Brain microvascular endothelial cell (primary cell): ENCODE measurements around the gene RYR3.
A peak's percentile ranks its signal among the peaks of the same experiment; 100 is the strongest.

ENCODE experiments used
- DNase-seq: peaks from one replicate; pipeline ENCODE4 v3.0.0-alpha.2; 2020
- H3K27ac ChIP-seq: fragments of 250-450 bp; sonication (Bioruptor Pico); 2 replicates; pipeline ENCODE4 v1.5.1; 2020; ENCODE audit warnings: mild to moderate bottlenecking, moderate library complexity
- H3K27me3 ChIP-seq: fragments of 250-450 bp; sonication (Bioruptor Pico); replicated peaks from 2 replicates; pipeline ENCODE4 v1.5.1; 2020; ENCODE audit warnings: mild to moderate bottlenecking
- H3K36me3 ChIP-seq: fragments of 250-450 bp; sonication (Bioruptor Pico); replicated peaks from 2 replicates; pipeline ENCODE4 v1.5.1; 2020; ENCODE audit warnings: mild to moderate bottlenecking
- H3K4me3 ChIP-seq: 2 replicates; pipeline ENCODE4 v1.5.1; 2011; ENCODE audit warnings: low read depth, mild to moderate bottlenecking, control low read depth, low read length, moderate library complexity
- in situ Hi-C: cut with HindIII; loops from 2 replicates; pipeline ENCODE4 v1.10.0; 2017; ENCODE audit warnings: low sequenced_read_pairs, low pct_ligation_motif_present
- TF ChIP-seq, protein P1 (sequence below): IDR thresholded peaks from 2 replicates; pipeline ENCODE4 v1.5.1; 2011; ENCODE audit warnings: low read depth, mild to moderate bottlenecking, moderate library complexity, low read length, control low read depth, inconsistent platforms; ENCODE audit errors: missing control alignments

RYR3 gene

DNA sequence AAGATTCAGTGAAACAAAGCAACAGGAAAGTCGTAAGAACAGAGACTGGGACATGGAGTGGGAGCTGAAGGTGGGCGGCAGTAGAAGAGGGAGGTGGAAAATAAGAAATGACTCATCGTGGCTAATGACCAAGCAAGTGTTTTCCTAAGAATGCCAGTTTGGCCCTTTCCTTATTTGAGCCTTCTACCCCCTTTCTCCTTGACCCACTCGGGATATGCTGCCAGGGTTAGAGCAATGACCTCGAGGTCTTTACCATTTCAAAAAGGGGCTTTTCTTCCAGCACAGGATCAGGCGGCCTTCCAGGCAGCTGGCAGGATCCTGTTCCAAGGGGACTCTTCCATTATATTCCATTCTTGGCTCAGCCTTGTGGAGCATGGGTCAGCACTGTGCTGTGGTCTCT is 241.1 kb downstream of the RYR3 start:
- DNase-seq, result no peak
- in situ Hi-C loops, result no loop called here
- TF ChIP-seq, protein P1, sequence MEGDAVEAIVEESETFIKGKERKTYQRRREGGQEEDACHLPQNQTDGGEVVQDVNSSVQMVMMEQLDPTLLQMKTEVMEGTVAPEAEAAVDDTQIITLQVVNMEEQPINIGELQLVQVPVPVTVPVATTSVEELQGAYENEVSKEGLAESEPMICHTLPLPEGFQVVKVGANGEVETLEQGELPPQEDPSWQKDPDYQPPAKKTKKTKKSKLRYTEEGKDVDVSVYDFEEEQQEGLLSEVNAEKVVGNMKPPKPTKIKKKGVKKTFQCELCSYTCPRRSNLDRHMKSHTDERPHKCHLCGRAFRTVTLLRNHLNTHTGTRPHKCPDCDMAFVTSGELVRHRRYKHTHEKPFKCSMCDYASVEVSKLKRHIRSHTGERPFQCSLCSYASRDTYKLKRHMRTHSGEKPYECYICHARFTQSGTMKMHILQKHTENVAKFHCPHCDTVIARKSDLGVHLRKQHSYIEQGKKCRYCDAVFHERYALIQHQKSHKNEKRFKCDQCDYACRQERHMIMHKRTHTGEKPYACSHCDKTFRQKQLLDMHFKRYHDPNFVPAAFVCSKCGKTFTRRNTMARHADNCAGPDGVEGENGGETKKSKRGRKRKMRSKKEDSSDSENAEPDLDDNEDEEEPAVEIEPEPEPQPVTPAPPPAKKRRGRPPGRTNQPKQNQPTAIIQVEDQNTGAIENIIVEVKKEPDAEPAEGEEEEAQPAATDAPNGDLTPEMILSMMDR, result no peak
- no peak overlapping the region for H3K4me3 ChIP-seq
- no peaks in the 10 kb centered on the region for H3K27me3 ChIP-seq
- no peaks in the 10 kb centered on the region for H3K36me3 ChIP-seq
- no peak overlapping the region for H3K27ac ChIP-seq

DNA sequence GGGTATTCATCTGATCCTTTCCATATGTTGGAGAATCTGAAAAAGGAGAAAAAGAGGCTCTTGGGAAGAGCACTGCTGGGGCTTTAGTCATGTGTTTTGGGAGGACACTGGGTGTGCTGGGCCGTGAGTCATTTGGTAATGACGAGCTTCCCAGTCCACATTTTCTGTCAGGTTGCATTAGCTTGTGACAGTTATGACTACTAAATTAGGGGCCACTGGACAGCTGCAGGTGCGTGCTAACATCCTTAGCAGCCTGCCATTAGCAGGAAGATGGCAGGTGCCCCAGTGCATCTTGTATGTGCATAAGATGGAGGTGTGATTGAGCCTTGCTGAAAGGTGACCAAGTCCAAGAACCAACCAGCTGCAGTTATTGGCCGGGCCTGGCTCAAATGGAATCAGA is 242.4 kb downstream of the RYR3 start:
- in situ Hi-C loops, result no loop called here
- Histone ChIP-seq H3K27me3 (no peaks in the 10 kb centered on the region), H3K36me3 (no peaks in the 10 kb centered on the region), H3K27ac (no peak overlapping the region), H3K4me3 (no peak overlapping the region)
- TF ChIP-seq, protein P1, result no peak
- DNase-seq, result no peak

DNA sequence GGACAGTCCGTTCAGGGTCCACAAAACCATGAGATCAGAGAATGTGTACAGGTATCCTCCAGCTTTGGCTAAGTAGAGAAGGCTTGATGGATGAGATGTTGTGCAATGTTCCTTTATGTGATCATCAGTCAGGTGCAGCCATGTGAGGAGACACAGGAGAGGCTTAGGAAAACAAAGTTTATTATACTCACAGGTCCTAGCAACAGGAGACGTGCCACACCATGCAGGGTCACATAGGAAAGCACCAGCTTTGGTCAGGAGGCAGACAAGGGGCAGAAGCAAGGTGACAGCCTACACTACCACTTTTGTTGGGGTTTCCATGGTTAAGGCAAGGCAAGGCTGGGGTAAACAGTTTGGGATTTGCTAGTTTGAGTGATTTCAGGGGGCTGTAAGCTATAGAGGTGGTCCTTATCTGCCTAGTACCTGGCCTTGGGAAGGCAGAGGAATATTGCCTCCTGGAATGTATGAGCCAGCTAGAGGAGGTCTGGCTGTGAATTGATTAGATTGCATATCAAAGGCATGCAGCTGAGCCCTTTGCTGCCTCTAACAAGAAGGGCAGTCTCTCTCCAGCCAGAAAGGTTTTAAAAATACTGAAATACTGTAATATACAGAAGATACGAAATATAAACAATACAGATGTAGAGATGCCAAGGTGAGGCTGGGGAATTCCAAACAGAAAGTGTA is 248.6 kb downstream of the RYR3 start:
- no peak for DNase-seq
- Histone ChIP-seq H3K27ac (no peak overlapping the region), H3K27me3 (no peaks in the 10 kb centered on the region), H3K4me3 (no peak overlapping the region), H3K36me3 (no peaks in the 10 kb centered on the region)
- TF ChIP-seq, protein P1, result no peak
- in situ Hi-C loops, result no loop called here

DNA sequence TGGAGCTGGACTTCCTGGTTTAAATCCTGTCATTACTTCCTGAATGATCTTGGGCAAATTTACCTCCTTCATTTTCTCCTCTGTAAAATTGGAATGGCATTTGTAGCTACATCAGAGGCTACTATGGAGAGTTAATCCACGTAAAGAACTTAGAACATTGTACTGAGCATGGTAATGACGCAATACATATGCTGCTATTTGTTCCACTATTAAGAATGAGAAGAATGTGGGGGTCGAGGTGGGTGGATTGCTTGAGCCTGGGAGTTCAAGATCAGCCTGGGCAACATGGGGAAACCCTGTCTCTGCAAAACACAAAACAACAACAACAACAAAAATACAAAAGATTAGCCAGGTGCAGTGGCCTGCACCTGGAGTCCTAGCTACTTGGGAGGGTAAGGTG is 250.6 kb downstream of the RYR3 start:
- Histone ChIP-seq H3K4me3 (no peak overlapping the region), H3K27ac (no peak overlapping the region), H3K27me3 (no peaks in the 10 kb centered on the region), H3K36me3 (no peaks in the 10 kb centered on the region)
- TF ChIP-seq, protein P1, result no peak
- DNase-seq, result no peak
- in situ Hi-C loops, result no loop called here

DNA sequence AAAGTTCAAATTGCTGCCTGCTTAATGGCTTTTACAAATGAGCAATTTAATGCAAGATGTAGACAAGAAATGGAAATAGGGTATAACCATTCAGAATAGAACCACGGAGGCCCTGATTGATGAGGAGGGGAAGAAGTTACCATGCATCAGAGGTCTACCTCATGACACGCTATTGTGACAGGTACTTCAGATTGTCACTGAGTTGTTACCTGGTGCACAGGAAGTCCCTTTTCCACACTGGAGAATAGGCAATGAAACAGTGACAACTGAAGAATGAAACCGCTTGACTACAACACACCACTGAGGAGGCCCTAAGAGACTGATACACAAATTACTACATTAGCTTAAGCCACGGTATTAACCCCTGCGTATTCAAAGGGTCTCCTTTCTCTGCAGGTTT is 251.2 kb downstream of the RYR3 start:
- no peak for DNase-seq
- no peak overlapping the region for H3K4me3 ChIP-seq
- TF ChIP-seq, protein P1, result no peak
- H3K27me3 ChIP-seq, result no peaks in the 10 kb centered on the region
- no peaks in the 10 kb centered on the region for H3K36me3 ChIP-seq
- in situ Hi-C loops, result no loop called here
- no peak overlapping the region for H3K27ac ChIP-seq

DNA sequence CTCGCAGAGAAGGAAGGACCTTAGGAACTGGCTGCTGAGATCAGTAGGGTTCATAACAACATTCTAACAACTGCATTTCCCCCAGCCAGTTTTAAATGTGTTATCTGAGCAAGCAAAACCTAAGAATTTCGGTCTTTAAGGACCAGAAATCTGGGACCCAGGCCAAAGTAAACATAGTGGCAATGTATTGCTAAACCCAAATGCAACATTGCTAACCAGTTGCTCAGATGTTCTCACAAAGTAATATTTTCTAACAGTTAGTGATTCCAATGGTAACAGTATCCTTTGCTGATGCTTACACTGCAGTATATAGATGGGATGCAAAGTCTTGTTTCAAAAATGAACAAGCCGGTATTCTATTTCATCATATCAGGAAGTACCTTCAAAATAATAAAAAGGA is 254.3 kb downstream of the RYR3 start:
- DNase-seq, result peak; percentile 90
- TF ChIP-seq, protein P1, result no peak

More for the DNA sequence above, 254.3 kb downstream of the RYR3 start:
- no peaks in the 10 kb centered on the region for H3K27me3 ChIP-seq
- in situ Hi-C loops, result no loop called here
- H3K36me3 ChIP-seq, result no peaks in the 10 kb centered on the region
- H3K4me3 ChIP-seq, result no peak overlapping the region
- H3K27ac ChIP-seq, result no peak overlapping the region
